Vagina (tissue), 2 donors: ENCODE results near the gene SMARCC2. TPM values are rescaled to one million over a fixed set of nuclear protein-coding genes. Genes with fewer than 3 reads are reported as not detected.

Experiments used
- DNase-seq, 2 donors: peaks; one replicate each; pipeline ENCODE4 v3.0.0-alpha.2; 2017; ENCODE audit errors: extremely low spot score in 2 of 2
- H3K27ac ChIP-seq: fragments of 200-600 bp; sonication (generic); one replicate; pipeline ENCODE4 v1.5.1; 2019
- H3K27me3 ChIP-seq: fragments of 200-600 bp; sonication (generic); one replicate; pipeline ENCODE4 v1.5.1; 2019
- H3K36me3 ChIP-seq, 2 donors: fragments of 200-600 bp; sonication (generic); one replicate each; pipeline ENCODE4 v1.5.1; 2017 to 2019
- H3K4me1 ChIP-seq: fragments of 200-600 bp; sonication (generic); one replicate; pipeline ENCODE4 v1.5.1; 2019
- H3K4me3 ChIP-seq, 2 donors: fragments of 200-600 bp; sonication (generic); 1 replicate in 1 of 2; 2 replicates in 1 of 2; pipeline ENCODE4 v1.5.1; 2016 to 2019
- H3K9me3 ChIP-seq: fragments of 200-600 bp; sonication (generic); one replicate; pipeline ENCODE4 v1.5.1; 2019
- CTCF ChIP-seq, 3 experiments: fragments of 450-650 bp in 2 of 3; fragments of 200-600 bp in 1 of 3; sonication (generic) in 1 of 3; IDR thresholded peaks; one replicate each; pipeline ENCODE4 v1.5.1; 2017 to 2019; ENCODE audit warnings: antibody characterized with exemption in 3 of 3, mild to moderate bottlenecking in 2 of 3, moderate library complexity in 2 of 3
- POLR2A ChIP-seq, 2 donors: fragments of 450-650 bp; IDR thresholded peaks; one replicate each; pipeline ENCODE4 v1.6.1; 2017; ENCODE audit warnings: antibody characterized with exemption in 2 of 2, mild to moderate bottlenecking in 2 of 2, moderate library complexity in 2 of 2
- POLR2AphosphoS5 ChIP-seq, 2 donors: sonication (generic); formaldehyde crosslinking; IDR thresholded peaks; one replicate each; pipeline ENCODE4 v1.9.0; 2017; ENCODE audit warnings: antibody characterized with exemption in 2 of 2, mild to moderate bottlenecking in 2 of 2, low read depth in 1 of 2; ENCODE audit not compliant: insufficient read depth in 1 of 2
- intact Hi-C: fragments of 100-400 bp; cut with DNase I; formaldehyde crosslinking; loops from one replicate; pipeline ENCODE4 v1.15.1; 2023
- total RNA-seq: library from RNA; depleted of rRNA; stranded (reverse); fragments of >200 nt; gene quantifications from one replicate; pipeline ENCODE4 v1.2.3, GENCODE V29; 2016

SMARCC2 gene
- total RNA-seq, 1 donor from 2014 or later: 95.3 TPM

- DNase-seq: peak in 1 of 2 donors; percentile 97
Measured at GRCh38 chr12:56116267-56117081, 72.8 kb downstream of the SMARCC2 start, which contains the start of gene RPL41. RPL41 (plus strand) TSS chr12:56116633.

GRCh38 chr12:56115329-56115728 lies 74.0 kb downstream of the SMARCC2 start:
- DNase-seq: no peak
- H3K4me1 ChIP-seq: peaks cover 15% of the 10 kb centered on the region
- TF ChIP-seq POLR2A (IDR thresholded peaks at IDR 0.05) (no peak), POLR2AphosphoS5 (IDR thresholded peaks at IDR 0.05; ENCODE audit: insufficient read depth in 1 of 2, low read depth in 1 of 2) (no peak), CTCF (IDR thresholded peaks at IDR 0.05) (no peak)
- H3K27ac ChIP-seq: no peak overlapping the region
- H3K27me3 ChIP-seq: no peaks in the 10 kb centered on the region
- peaks cover 0 to 29% of the 10 kb centered on the region in 2 donors for H3K36me3 ChIP-seq
- peak overlapping the region; percentile 66 to 71 for H3K4me3 ChIP-seq
- no peaks in the 10 kb centered on the region for H3K9me3 ChIP-seq
- intact Hi-C loops: no loop called here

More at GRCh38 chr12:56116267-56117081, 72.8 kb downstream of the SMARCC2 start, which contains the start of gene RPL41:
- Histone ChIP-seq H3K9me3 (no peaks in the 10 kb centered on the region), H3K36me3 (peaks cover 0 to 26% of the 10 kb centered on the region in 2 donors), H3K27me3 (no peaks in the 10 kb centered on the region), H3K27ac (peak within 1 kb of the TSS; percentile 95), H3K4me3 (peak within 1 kb of the TSS; percentile 66 to 71), H3K4me1 (peaks cover 15% of the 10 kb centered on the region)
- peak in 1 of 2 donors; percentile 94 for TF ChIP-seq POLR2A (IDR thresholded peaks at IDR 0.05)
- peak; percentile 88 to 97 for TF ChIP-seq POLR2AphosphoS5 (IDR thresholded peaks at IDR 0.05; ENCODE audit: insufficient read depth in 1 of 2, low read depth in 1 of 2)
- no peak for TF ChIP-seq CTCF (IDR thresholded peaks at IDR 0.05)
- intact Hi-C loops: no loop called here

GRCh38 chr12:56114084-56114483 lies 75.2 kb downstream of the SMARCC2 start:
- TF ChIP-seq CTCF (IDR thresholded peaks at IDR 0.05): no peak
- no peak for TF ChIP-seq POLR2A (IDR thresholded peaks at IDR 0.05)
- no peak for TF ChIP-seq POLR2AphosphoS5 (IDR thresholded peaks at IDR 0.05; ENCODE audit: insufficient read depth in 1 of 2, low read depth in 1 of 2)
- no peak for DNase-seq
- Histone ChIP-seq H3K36me3 (peaks cover 0 to 41% of the 10 kb centered on the region in 2 donors), H3K4me3 (no peak overlapping the region), H3K27ac (no peak overlapping the region), H3K27me3 (no peaks in the 10 kb centered on the region), H3K9me3 (no peaks in the 10 kb centered on the region), H3K4me1 (peaks cover 7% of the 10 kb centered on the region)
- intact Hi-C loops: no loop called here

Other genes starting within 250 kb of the SMARCC2 start
- 1.2 TPM for gene PMEL, start 223.4 kb downstream of the SMARCC2 start, total RNA-seq
- 26.0 TPM for gene CDK2, start 222.7 kb downstream of the SMARCC2 start, total RNA-seq
- 80.5 TPM for gene RAB5B, start 215.4 kb downstream of the SMARCC2 start, total RNA-seq
- 15.5 TPM for gene SUOX, start 192.2 kb downstream of the SMARCC2 start, total RNA-seq
- gene IKZF4, start 168.4 kb downstream of the SMARCC2 start, total RNA-seq: 4.4 TPM
- gene RPS26, start 147.6 kb downstream of the SMARCC2 start, total RNA-seq: 597 TPM
- 53.8 TPM for gene ERBB3, start 109.3 kb downstream of the SMARCC2 start, total RNA-seq
- 116 TPM for gene PA2G4, start 84.9 kb downstream of the SMARCC2 start, total RNA-seq
- 2,458 TPM for gene RPL41, start 72.8 kb downstream of the SMARCC2 start, total RNA-seq
- gene ZC3H10, start 71.2 kb downstream of the SMARCC2 start, total RNA-seq: 2.0 TPM
- gene ESYT1, start 61.2 kb downstream of the SMARCC2 start, total RNA-seq: 140 TPM
- 40.8 TPM for gene MYL6B, start 36.9 kb downstream of the SMARCC2 start, total RNA-seq
- gene MYL6, start 31.1 kb downstream of the SMARCC2 start, total RNA-seq: 2,285 TPM
- gene RNF41, start 32.4 kb upstream of the SMARCC2 start, total RNA-seq: 79.6 TPM
- 20.4 TPM for gene NABP2, start 34.9 kb upstream of the SMARCC2 start, total RNA-seq
- not detected for gene SLC39A5, start 40.6 kb upstream of the SMARCC2 start, total RNA-seq
- 22.6 TPM for gene ANKRD52, start 68.9 kb upstream of the SMARCC2 start, total RNA-seq
- gene COQ10A, start 77.5 kb upstream of the SMARCC2 start, total RNA-seq: 10.1 TPM
- 140 TPM for gene CS, start 110.8 kb upstream of the SMARCC2 start, total RNA-seq
- 65.6 TPM for gene CNPY2, start 126.5 kb upstream of the SMARCC2 start, total RNA-seq
- gene PAN2, start 144.5 kb upstream of the SMARCC2 start, total RNA-seq: 37.6 TPM
- gene IL23A, start 149.4 kb upstream of the SMARCC2 start, total RNA-seq: not detected
- gene STAT2, start 170.6 kb upstream of the SMARCC2 start, total RNA-seq: 109 TPM
- not detected for gene APOF, start 173.4 kb upstream of the SMARCC2 start, total RNA-seq